HG03196 (cell line): ENCODE data around the gene SPINK14.

Source experiments
- ATAC-seq: cut with Tn5 transposase; IDR thresholded peaks from one replicate; pipeline ENCODE4 v1.9.1; 2021; ENCODE audit not compliant: unreplicated experiment

SPINK14 gene

DNA sequence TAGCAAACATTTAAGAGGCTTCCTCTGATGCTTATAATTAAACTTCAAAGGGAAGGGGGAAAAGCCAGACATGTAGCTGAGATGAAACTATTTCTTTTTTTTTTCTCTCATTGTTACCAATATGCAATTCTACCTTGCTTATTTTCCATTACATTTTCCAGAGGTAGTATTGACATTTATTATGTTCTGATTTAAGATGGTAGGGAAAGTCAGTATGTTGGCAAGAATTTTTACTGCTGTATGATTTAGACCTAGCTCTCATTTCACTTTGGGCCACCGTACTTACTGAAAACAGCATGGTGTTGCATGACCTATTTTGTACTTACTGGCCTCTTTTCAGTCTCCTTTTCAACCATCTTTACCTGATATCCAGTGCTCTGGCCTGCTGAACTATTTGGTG, 24.9 kb downstream of the SPINK14 start:
- no peak for ATAC-seq

DNA sequence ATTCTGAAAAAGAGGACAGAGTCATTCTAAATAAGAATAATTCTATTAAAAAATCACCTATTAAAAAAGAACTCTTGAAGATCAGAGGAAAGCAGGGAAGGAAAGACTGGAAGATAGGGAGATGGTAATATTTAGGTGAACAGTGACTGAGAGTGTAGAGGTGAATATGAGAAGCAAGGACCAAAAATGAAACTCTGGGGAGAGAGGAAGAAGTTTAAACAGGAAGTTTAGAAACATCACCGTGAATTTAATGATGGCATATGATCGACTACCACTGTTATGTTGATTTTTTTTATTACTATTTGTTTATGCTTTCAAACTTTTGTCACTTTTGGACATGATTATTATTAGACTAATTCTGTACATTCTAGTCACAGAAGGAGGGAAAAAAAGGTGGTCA, 32.8 kb downstream of the SPINK14 start:
- no peak for ATAC-seq

DNA sequence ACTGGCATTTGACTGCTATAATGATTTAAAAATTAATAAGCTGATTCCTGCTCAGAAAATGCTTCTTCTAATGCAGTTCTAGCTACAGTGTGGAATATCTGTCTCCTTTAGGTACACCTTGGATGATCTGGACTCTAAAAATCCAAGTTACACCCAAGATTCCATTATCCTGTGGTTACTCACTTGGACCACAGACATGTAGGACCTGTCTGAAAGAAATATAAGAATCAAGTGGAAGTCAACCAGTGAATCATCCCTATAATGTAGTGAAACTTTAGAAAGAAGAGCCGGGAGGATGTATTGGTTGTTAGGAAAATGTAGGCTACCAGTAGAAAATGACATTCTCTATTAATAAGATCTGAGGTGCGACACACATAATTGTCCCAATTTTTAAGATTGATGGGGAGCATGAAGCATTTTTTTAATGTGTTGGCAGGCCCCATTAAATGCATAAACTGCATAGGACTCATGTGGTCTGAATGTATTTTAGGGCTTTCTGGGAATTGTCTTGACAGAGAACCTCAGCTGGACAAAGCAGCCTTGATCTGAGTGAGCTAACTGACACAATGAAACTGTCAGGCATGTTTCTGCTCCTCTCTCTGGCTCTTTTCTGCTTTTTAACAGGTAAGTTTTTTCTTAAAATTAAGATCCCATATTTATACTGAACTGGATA, 34.3 kb downstream of the SPINK14 start, which contains the start of gene SPINK6:
Gene SPINK6, plus strand, starts transcription at position 512 of the 673 bp plus-strand sequence. Its CDS starts 55 bp downstream, at position 567.
- no peak for ATAC-seq

DNA sequence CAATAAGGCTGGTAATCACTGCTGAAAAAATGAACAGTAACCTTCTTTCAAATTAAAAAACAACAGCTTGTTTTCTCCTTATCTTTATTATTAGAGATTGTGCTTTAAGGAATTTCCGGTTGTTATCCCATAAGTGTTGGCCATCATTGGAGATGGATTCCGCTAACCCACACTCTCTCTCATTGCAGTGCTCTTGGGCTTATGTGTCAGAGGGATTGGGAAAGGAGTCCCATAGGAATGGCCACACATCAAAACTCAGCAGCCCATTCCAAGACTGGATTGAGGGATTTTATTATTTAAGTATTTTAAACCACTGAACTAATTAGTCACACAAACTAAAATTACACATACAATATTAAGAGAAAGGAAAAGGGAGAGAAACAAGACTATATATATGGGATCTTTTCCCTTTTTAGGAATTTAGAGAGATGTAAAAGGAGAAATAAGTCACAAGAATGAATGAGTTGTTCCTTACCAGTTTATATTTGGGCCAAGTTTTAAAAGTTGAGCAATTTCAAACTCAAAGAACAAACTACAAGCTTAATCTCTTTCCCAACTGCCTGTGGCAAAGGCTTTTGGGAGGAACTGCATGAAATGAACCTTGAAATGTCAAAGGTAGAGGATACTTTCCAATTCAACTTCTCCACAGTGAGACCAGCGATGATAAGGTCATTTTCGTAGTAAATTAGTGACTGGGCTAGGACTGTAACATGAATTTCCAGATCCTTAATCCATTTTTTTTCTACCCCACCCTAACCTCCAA, 36.9 kb downstream of the SPINK14 start:
- ATAC-seq: no peak

DNA sequence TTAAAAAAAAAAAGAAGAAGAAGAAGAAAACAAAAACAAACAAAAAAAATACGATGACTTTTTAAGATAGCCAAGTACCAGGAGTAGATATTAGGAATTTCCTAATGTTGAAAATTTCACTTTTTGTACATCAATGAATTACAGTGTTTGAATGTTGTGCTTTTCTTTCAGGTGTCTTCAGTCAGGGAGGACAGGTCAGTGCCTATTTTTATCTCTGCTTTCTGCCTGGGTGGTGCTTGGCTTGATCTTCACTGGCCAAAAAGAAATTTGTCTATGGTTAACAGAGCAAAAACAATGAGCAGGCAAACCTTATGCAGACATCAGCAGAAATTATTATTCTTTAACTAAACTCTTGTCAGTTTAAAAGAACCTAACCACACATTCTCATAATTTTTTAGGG, 37.5 kb downstream of the SPINK14 start:
- no peak for ATAC-seq

DNA sequence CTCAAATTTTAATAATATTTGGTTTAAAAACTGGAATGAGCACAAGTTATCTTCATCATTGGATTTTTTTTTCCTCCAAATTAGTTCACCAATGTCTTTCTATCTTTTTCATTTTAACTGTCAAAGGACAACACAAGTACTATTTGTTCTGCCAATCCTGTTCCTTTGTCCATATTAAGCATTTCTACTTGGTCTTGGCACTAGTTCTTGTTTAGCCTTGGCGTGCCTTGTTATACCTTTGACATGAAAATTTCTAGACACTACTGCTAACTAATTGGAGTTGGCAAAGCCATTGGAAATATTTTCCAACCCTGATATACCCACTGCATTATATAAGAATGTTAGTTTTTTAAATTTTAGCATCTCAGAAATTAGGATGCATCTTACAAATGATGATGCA, 38.3 kb downstream of the SPINK14 start:
- no peak for ATAC-seq

DNA sequence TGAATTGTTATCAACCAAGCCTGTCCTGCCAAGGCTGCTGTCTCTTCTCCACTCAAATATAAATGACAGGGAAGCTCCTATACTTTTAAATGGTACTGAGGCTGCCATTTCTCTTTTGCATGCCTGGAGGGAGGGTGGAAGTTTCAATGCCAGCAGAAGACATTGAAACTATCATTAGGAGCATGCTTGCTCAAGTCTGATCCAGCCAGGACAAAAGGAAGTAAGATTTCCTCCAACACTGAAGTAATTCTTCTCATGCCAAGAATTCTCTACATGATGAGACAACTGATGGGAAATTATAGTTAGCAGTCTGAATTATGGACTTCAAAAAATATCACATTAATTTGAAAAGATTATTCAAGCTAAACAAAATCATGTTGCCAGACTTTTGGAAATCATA, 39.9 kb downstream of the SPINK14 start:
- ATAC-seq: no peak

DNA sequence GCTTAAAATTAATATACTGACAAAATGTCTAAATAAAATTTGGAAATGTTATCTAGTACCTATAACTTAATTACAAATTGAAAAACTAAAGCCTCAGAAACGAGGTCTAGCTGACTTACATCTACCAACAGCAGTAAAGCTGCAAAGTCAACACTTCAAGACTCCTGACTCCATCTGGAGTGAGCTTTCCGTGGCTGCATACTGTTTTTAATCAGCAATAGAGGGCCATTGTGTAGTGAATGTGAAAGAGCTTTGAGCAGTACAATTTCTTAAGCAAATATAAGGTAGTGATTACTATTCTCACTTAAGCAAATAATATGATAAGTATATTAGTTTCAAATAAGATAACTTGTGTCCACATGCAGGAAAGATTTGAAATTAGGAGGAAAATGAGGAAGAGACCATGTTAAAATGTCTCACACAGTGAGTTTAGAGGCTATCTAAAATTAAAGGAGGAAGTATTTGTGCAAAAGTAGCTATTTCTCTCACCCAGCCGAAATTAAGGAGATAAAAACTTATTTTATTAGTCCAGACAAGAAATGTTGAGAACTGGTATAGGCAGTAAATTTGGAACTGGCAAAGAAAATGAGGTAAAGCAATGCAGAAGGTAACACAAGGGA, 40.9 kb downstream of the SPINK14 start:
- ATAC-seq: no peak

DNA sequence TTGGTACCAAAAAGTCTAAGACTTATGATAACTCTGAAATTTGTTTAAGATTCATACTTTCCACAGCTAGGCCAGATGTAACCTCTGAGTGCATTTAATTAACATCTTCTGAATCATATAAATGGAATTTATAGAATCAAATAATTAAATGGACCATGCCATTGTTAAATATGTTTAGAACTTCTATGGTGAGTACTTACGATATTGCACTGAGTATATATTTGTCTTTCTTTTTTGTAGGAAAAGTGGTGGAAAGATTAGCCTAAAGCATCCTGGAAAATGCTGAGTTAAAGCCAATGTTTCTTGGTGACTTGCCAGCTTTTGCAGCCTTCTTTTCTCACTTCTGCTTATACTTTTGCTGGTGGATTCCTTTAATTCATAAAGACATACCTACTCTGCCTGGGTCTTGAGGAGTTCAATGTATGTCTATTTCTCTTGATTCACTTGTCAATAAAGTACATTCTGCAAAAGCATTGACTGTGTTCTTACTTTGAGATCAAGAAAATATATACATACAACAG, 46.4 kb downstream of the SPINK14 start:
- ATAC-seq: no peak

DNA sequence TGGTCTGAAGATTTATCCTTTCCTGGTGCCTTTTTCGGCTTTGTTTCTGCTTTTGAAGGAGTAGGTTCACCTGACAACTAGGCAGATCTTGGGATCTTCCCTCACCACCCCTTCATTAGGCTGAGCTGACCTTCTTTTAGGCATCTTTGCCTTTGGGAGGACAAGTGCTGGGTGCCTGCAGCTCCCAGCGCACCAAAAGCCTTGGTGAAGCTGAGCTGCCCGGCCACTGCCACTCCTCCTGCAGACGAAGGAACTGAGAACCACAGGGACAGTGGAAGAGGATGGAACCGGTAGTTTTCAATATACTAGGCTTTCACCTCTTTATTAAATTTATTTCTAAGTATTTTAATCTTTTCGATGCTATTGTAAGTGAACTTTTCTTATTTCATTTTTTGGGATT, 53.2 kb downstream of the SPINK14 start:
- ATAC-seq: no peak

DNA sequence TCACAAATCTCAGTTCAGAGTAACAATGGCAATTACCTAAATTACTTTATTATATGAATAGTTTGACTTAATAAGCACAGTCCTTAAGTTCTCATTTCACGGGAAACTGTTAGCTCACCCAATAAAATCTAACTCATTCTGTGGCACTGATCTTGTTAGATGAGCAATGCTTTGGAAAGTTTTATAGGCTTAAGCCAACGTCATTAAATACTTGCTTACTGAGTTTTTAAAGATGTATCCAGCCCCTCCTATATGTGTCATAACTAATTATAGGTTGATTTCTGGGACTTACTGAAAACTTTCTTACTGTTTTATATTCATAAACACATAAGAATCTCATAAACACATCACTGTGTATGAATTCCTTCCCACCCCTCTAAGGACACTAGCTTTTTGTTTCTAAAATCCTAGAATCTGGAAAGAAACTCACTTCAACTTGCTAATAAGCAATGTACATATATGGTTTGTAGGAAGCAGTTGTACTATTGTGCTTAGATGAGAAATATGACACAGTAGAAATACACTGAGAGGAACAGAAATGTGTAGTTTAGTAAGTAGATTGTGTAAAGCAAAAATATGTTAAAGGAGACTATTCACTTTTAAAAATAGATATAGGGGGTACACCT, 55.9 kb downstream of the SPINK14 start:
- ATAC-seq: no peak
